Measurements from ENCODE around the gene GABBR2. TPM values are rescaled to one million over a fixed set of nuclear protein-coding genes. Genes with fewer than 3 reads are reported as not detected.

GABBR2 gene
- total RNA-seq, 1 experiment from 2014 or later: not detected

- no peaks in the 10 kb centered on the region for H3K27me3 ChIP-seq (replicated peaks; ENCODE audit: insufficient read depth, low read depth, low read length, poor library complexity)
- no peaks in the 10 kb centered on the region for H3K9me3 ChIP-seq (ENCODE audit: low read depth, low read length, poor library complexity, severe bottlenecking)
- DNase-seq (ENCODE audit: low spot score): no peak
- no peak overlapping the region for H3K4me3 ChIP-seq (ENCODE audit: low read depth, low read length, poor library complexity, severe bottlenecking)
- ChIA-PET POLR2A (ENCODE audit: low non-redundant PET) (no interaction called here), CTCF (interaction anchor here (0.6 kb wide), 1 partner anchor 218 kb away, joined by 7 read pairs; no protein-coding TSS in a partner anchor)
- no peaks in the 10 kb centered on the region for H3K36me3 ChIP-seq (ENCODE audit: insufficient read depth, low read length, poor library complexity, severe bottlenecking)
- TF ChIP-seq CTCF (conservative IDR thresholded peaks at IDR 0.05; ENCODE audit: low read depth, low read length): 0 out of 2 replicates have a peak, but pooled peaks have one; percentile 30
- TF ChIP-seq EZH2 (IDR thresholded peaks at IDR 0.05; ENCODE audit: borderline replicate concordance, low read depth, low read length, poor library complexity, severe bottlenecking): no peak
- H3K27ac ChIP-seq (ENCODE audit: low read depth, low read length, poor library complexity, severe bottlenecking): no peak overlapping the region
- H3K4me1 ChIP-seq (ENCODE audit: insufficient read depth, low read length, poor library complexity, severe bottlenecking): no peaks in the 10 kb centered on the region
- intact Hi-C loops (cut with micrococcal nuclease; ENCODE audit: unreplicated experiment): no loop called here
- no TSS peak for BruUV-seq (replicated peaks)
Observed at GRCh38 chr9:98241357-98242300, 467.1 kb downstream of the GABBR2 start.

GRCh38 chr9:98240475-98240874 lies 468.3 kb downstream of the GABBR2 start:
- no TSS peak for BruUV-seq (replicated peaks)
- no peak overlapping the region for H3K27ac ChIP-seq (ENCODE audit: low read depth, low read length, poor library complexity, severe bottlenecking)
- POLR2A ChIA-PET (ENCODE audit: low non-redundant PET): no interaction called here
- no peaks in the 10 kb centered on the region for H3K9me3 ChIP-seq (ENCODE audit: low read depth, low read length, poor library complexity, severe bottlenecking)
- no peaks in the 10 kb centered on the region for H3K27me3 ChIP-seq (replicated peaks; ENCODE audit: insufficient read depth, low read depth, low read length, poor library complexity)
- H3K36me3 ChIP-seq (ENCODE audit: insufficient read depth, low read length, poor library complexity, severe bottlenecking): no peaks in the 10 kb centered on the region
- no peak for TF ChIP-seq CTCF (conservative IDR thresholded peaks at IDR 0.05; ENCODE audit: low read depth, low read length)
- TF ChIP-seq EZH2 (IDR thresholded peaks at IDR 0.05; ENCODE audit: borderline replicate concordance, low read depth, low read length, poor library complexity, severe bottlenecking): no peak
- H3K4me3 ChIP-seq (ENCODE audit: low read depth, low read length, poor library complexity, severe bottlenecking): no peak overlapping the region
- CTCF ChIA-PET: no interaction called here
- no peak for DNase-seq (ENCODE audit: low spot score)
- intact Hi-C loops (cut with micrococcal nuclease; ENCODE audit: unreplicated experiment): no loop called here
- H3K4me1 ChIP-seq (ENCODE audit: insufficient read depth, low read length, poor library complexity, severe bottlenecking): no peaks in the 10 kb centered on the region

Other genes starting within 250 kb of the GABBR2 start
- gene ANKS6, start 87.6 kb upstream of the GABBR2 start, total RNA-seq (2021): 14.4 and 20.5 TPM in 2 replicates
- gene GALNT12, start 98.7 kb upstream of the GABBR2 start, total RNA-seq (2021): 0.54 and 1.0 TPM in 2 replicates
- 0.04 TPM in 1 of 2 replicates, not detected in the other for gene COL15A1, start 235.0 kb upstream of the GABBR2 start, total RNA-seq (2021)

Measured in A673 (cell line).